ENCODE results near the gene LGALS7B.
A peak's percentile ranks its signal among the peaks of the same experiment; 100 is the strongest.

The LGALS7B gene

GRCh38 chr19:38833092-38833425 lies 44.1 kb downstream of the LGALS7B start:
- TF ChIP-seq CTCF (IDR thresholded peaks at IDR 0.05; ENCODE audit: low read depth, low read length, poor library complexity, severe bottlenecking) (no peak), EZH2phosphoT487 (IDR thresholded peaks at IDR 0.05; ENCODE audit: borderline replicate concordance, low read length) (no peak)

GRCh38 chr19:38834104-38834490 lies 45.1 kb downstream of the LGALS7B start:
- TF ChIP-seq CTCF (IDR thresholded peaks at IDR 0.05; ENCODE audit: low read depth, low read length, poor library complexity, severe bottlenecking) (no peak), EZH2phosphoT487 (IDR thresholded peaks at IDR 0.05; ENCODE audit: borderline replicate concordance, low read length) (no peak)
- Histone ChIP-seq H3K4me2 (ENCODE audit: low read length) (no peak overlapping the region), H3K9me2 (replicated peaks; ENCODE audit: control insufficient read depth, low read length) (no peaks in the 10 kb centered on the region), H3K9me3 (ENCODE audit: control insufficient read depth, insufficient read depth, low read length) (no peaks in the 10 kb centered on the region), H3F3A (ENCODE audit: control insufficient read depth, insufficient read depth) (peaks cover 45% of the 10 kb centered on the region), H3K27ac (ENCODE audit: low read depth, low read length) (peak overlapping the region; percentile 29), H4K20me1 (ENCODE audit: control insufficient read depth, insufficient read depth, low read depth, low read length) (no peaks in the 10 kb centered on the region), H3K4me3 (ENCODE audit: low read length) (no peak overlapping the region), H3K4me1 (ENCODE audit: control insufficient read depth, low read length) (peaks cover 26% of the 10 kb centered on the region), H3K27me3 (ENCODE audit: control insufficient read depth, low read length) (no peaks in the 10 kb centered on the region), H3K36me3 (ENCODE audit: control insufficient read depth, low read length) (peaks cover 54% of the 10 kb centered on the region), H3K79me2 (ENCODE audit: control insufficient read depth, low read length) (peaks cover 18% of the 10 kb centered on the region)

More at GRCh38 chr19:38833092-38833425, 44.1 kb downstream of the LGALS7B start:
- H3K27ac ChIP-seq (ENCODE audit: low read depth, low read length), result no peak overlapping the region; the same call in 1 of the 2 replicates
- H3F3A ChIP-seq (ENCODE audit: control insufficient read depth, insufficient read depth), result peaks cover 43% of the 10 kb centered on the region
- H4K20me1 ChIP-seq (ENCODE audit: control insufficient read depth, insufficient read depth, low read depth, low read length), result no peaks in the 10 kb centered on the region
- peaks cover 18% of the 10 kb centered on the region for H3K79me2 ChIP-seq (ENCODE audit: control insufficient read depth, low read length)
- no peak overlapping the region for H3K4me3 ChIP-seq (ENCODE audit: low read length)
- H3K4me2 ChIP-seq (ENCODE audit: low read length), result no peak overlapping the region
- H3K9me2 ChIP-seq (replicated peaks; ENCODE audit: control insufficient read depth, low read length), result no peaks in the 10 kb centered on the region
- peaks cover 54% of the 10 kb centered on the region for H3K36me3 ChIP-seq (ENCODE audit: control insufficient read depth, low read length)
- no peaks in the 10 kb centered on the region for H3K9me3 ChIP-seq (ENCODE audit: control insufficient read depth, insufficient read depth, low read length)
- peaks cover 26% of the 10 kb centered on the region for H3K4me1 ChIP-seq (ENCODE audit: control insufficient read depth, low read length)
- H3K27me3 ChIP-seq (ENCODE audit: control insufficient read depth, low read length), result no peaks in the 10 kb centered on the region

- Histone ChIP-seq H3K9me3 (ENCODE audit: control insufficient read depth, insufficient read depth, low read length) (no peaks in the 10 kb centered on the region), H3K4me1 (ENCODE audit: control insufficient read depth, low read length) (peaks cover 26% of the 10 kb centered on the region), H3K4me2 (ENCODE audit: low read length) (no peak overlapping the region), H3K9me2 (replicated peaks; ENCODE audit: control insufficient read depth, low read length) (no peaks in the 10 kb centered on the region), H3K4me3 (ENCODE audit: low read length) (no peak overlapping the region), H3F3A (ENCODE audit: control insufficient read depth, insufficient read depth) (peaks cover 50% of the 10 kb centered on the region), H3K27ac (ENCODE audit: low read depth, low read length) (no peak overlapping the region), H3K79me2 (ENCODE audit: control insufficient read depth, low read length) (peaks cover 18% of the 10 kb centered on the region), H3K36me3 (ENCODE audit: control insufficient read depth, low read length) (peaks cover 56% of the 10 kb centered on the region), H3K27me3 (ENCODE audit: control insufficient read depth, low read length) (no peaks in the 10 kb centered on the region), H4K20me1 (ENCODE audit: control insufficient read depth, insufficient read depth, low read depth, low read length) (no peaks in the 10 kb centered on the region)
- TF ChIP-seq CTCF (IDR thresholded peaks at IDR 0.05; ENCODE audit: low read depth, low read length, poor library complexity, severe bottlenecking), result no peak
- no peak for TF ChIP-seq EZH2phosphoT487 (IDR thresholded peaks at IDR 0.05; ENCODE audit: borderline replicate concordance, low read length)
Observed at GRCh38 chr19:38834590-38834989, 45.6 kb downstream of the LGALS7B start.
